Erythroblast (primary cell): ENCODE measurements around the gene FITM1.

Source experiments
- DNase-seq, 2 experiments: peaks; one replicate each; lab custom pipeline; 2025; lab: John Stamatoyannopoulos, UW
- GATA1 ChIP-seq: IDR thresholded peaks from 2 replicates; pipeline ENCODE4 v1.6.1; 2011; ENCODE audit warnings: low read depth, mild to moderate bottlenecking, control low read depth, low read length, moderate library complexity
- POLR2A ChIP-seq: IDR thresholded peaks from 2 replicates; pipeline ENCODE4 v1.6.1; 2011; ENCODE audit warnings: mild to moderate bottlenecking, low read length

The FITM1 gene

GRCh38 chr14:24093207-24093900, 37.1 kb upstream of the FITM1 start:
- TF ChIP-seq POLR2A (no peak), GATA1 (no peak)
- no peak for DNase-seq

GRCh38 chr14:24093901-24094840, 36.3 kb upstream of the FITM1 start, which contains the start of gene PCK2:
PCK2 (plus strand) TSS chr14:24094311; CDS start chr14:24094406, 95 bp downstream.
- peak; percentile 98 for TF ChIP-seq POLR2A
- no peak for TF ChIP-seq GATA1
- DNase-seq, result peak; percentile 97 to 98

GRCh38 chr14:24094841-24095270, 35.6 kb upstream of the FITM1 start:
- DNase-seq, result peak; percentile 63 to 70
- TF ChIP-seq GATA1, result no peak
- no peak for TF ChIP-seq POLR2A

- peak; percentile 92 to 93 for DNase-seq
Measured at GRCh38 chr14:24095271-24096068, 35.0 kb upstream of the FITM1 start.

GRCh38 chr14:24096545-24097181, 33.8 kb upstream of the FITM1 start:
- no peak for DNase-seq
- TF ChIP-seq POLR2A (no peak), GATA1 (no peak)

More at GRCh38 chr14:24095271-24096068, 35.0 kb upstream of the FITM1 start:
- TF ChIP-seq GATA1 (no peak), POLR2A (peak; percentile 98)

GRCh38 chr14:24098229-24098926, 32.1 kb upstream of the FITM1 start:
- TF ChIP-seq POLR2A (no peak), GATA1 (no peak)
- DNase-seq, result no peak

- no peak for TF ChIP-seq POLR2A
- TF ChIP-seq GATA1, result no peak
- DNase-seq, result no peak
Measured at GRCh38 chr14:24098927-24099813, 31.3 kb upstream of the FITM1 start.

GRCh38 chr14:24100197-24100981, 30.1 kb upstream of the FITM1 start:
- no peak for TF ChIP-seq POLR2A
- TF ChIP-seq GATA1, result no peak
- DNase-seq, result no peak

- TF ChIP-seq GATA1 (no peak), POLR2A (no peak)
Measured at GRCh38 chr14:24100982-24101494, 29.4 kb upstream of the FITM1 start.

GRCh38 chr14:24102357-24103048, 28.0 kb upstream of the FITM1 start:
- no peak for DNase-seq
- TF ChIP-seq GATA1 (no peak), POLR2A (no peak)

More at GRCh38 chr14:24100982-24101494, 29.4 kb upstream of the FITM1 start:
- DNase-seq, result no peak
